HG03108 (cell line): Measurements from ENCODE around the gene COL13A1.

Source experiments
- ATAC-seq: cut with Tn5 transposase; IDR thresholded peaks from one replicate; pipeline ENCODE4 v1.9.1; 2021; ENCODE audit warnings: moderate library complexity; ENCODE audit not compliant: unreplicated experiment

COL13A1 gene

GRCh38 chr10:69960988-69961880, 159.5 kb downstream of the COL13A1 start:
- ATAC-seq, result no peak

- ATAC-seq, result no peak
Measured at GRCh38 chr10:69961881-69962745, 160.4 kb downstream of the COL13A1 start.

- ATAC-seq, result no peak
Measured at GRCh38 chr10:69962746-69963135, 161.0 kb downstream of the COL13A1 start.

GRCh38 chr10:69963178-69963834, 161.6 kb downstream of the COL13A1 start:
- no peak for ATAC-seq

GRCh38 chr10:69963835-69964710, 162.4 kb downstream of the COL13A1 start:
- no peak for ATAC-seq

- ATAC-seq, result no peak
Measured at GRCh38 chr10:69965086-69965485, 163.4 kb downstream of the COL13A1 start.

- ATAC-seq, result no peak
Measured at GRCh38 chr10:69965919-69966662, 164.4 kb downstream of the COL13A1 start.

- ATAC-seq, result no peak
Measured at GRCh38 chr10:69968830-69969229, 167.1 kb downstream of the COL13A1 start.

- no peak for ATAC-seq
Measured at GRCh38 chr10:69969977-69970376, 168.3 kb downstream of the COL13A1 start.

GRCh38 chr10:69972981-69973397, 171.3 kb downstream of the COL13A1 start:
- no peak for ATAC-seq

- ATAC-seq, result no peak
Measured at GRCh38 chr10:69973678-69974077, 172.0 kb downstream of the COL13A1 start.

GRCh38 chr10:69974551-69975155, 172.9 kb downstream of the COL13A1 start:
- no peak for ATAC-seq

GRCh38 chr10:69976795-69977546, 175.3 kb downstream of the COL13A1 start:
- ATAC-seq, result no peak

- ATAC-seq, result no peak
Measured at GRCh38 chr10:69979174-69979573, 177.5 kb downstream of the COL13A1 start.

GRCh38 chr10:69980672-69981071, 179.0 kb downstream of the COL13A1 start:
- no peak for ATAC-seq

GRCh38 chr10:69988094-69988493, 186.4 kb downstream of the COL13A1 start:
- no peak for ATAC-seq

GRCh38 chr10:69991151-69991550, 189.4 kb downstream of the COL13A1 start:
- no peak for ATAC-seq

- no peak for ATAC-seq
Measured at GRCh38 chr10:69994262-69994661, 192.6 kb downstream of the COL13A1 start.
